BE2C (cell line): ENCODE results near the gene IRF2.

ENCODE experiments used
- DNase-seq: peaks from one replicate; pipeline ENCODE4 v3.0.0-alpha.2; 2020
- H3K27me3 ChIP-seq: fragments of 250-450 bp; sonication (Bioruptor Pico); 2 replicates; pipeline ENCODE4 v1.5.1; 2020; ENCODE audit warnings: mild to moderate bottlenecking
- H3K36me3 ChIP-seq: fragments of 250-450 bp; sonication (Bioruptor Pico); 2 replicates; pipeline ENCODE4 v1.5.1; 2020; ENCODE audit warnings: mild to moderate bottlenecking
- H3K4me1 ChIP-seq: fragments of 250-450 bp; sonication (Bioruptor Pico); 2 replicates; pipeline ENCODE4 v1.5.1; 2020
- H3K4me3 ChIP-seq: 2 replicates; pipeline ENCODE4 v1.5.1; 2011; ENCODE audit warnings: low read depth, low read length
- H3K9me3 ChIP-seq: fragments of 250-450 bp; sonication (Bioruptor Pico); 2 replicates; pipeline ENCODE4 v1.5.1; 2020
- CTCF ChIP-seq: IDR thresholded peaks from 2 replicates; pipeline ENCODE4 v1.5.1; 2012; ENCODE audit warnings: mild to moderate bottlenecking, low read depth, low read length

Gene IRF2

GRCh38 chr4:184392748-184393559 lies 81.4 kb downstream of the IRF2 start:
- Histone ChIP-seq H3K9me3 (no peaks in the 10 kb centered on the region), H3K4me1 (peaks cover 5% of the 10 kb centered on the region), H3K4me3 (no peak overlapping the region), H3K27me3 (no peaks in the 10 kb centered on the region), H3K36me3 (peaks cover 22% of the 10 kb centered on the region)
- no peak for TF ChIP-seq CTCF
- DNase-seq = no peak

DNA sequence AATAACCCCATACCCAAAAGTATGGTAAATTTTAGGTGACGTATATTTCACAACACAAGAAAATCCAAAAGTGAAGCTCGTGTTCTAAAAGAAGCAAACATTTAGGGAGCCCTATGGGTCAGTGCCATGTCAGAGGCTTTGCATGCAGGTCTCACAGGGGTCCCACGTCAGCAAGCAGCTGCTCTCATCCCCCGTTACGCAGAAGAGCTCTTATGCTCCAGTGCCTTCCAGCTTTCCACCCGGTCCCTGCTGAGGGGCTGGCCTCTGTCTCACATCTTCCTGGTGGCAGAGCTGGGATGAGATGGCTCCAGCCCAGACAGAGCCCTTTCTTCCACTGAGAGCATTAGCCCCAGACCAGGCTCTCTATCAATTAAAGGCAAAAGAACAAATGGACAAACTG lies 82.0 kb downstream of the IRF2 start:
- Histone ChIP-seq H3K9me3 (no peaks in the 10 kb centered on the region), H3K27me3 (no peaks in the 10 kb centered on the region), H3K4me3 (no peak overlapping the region), H3K4me1 (no peaks in the 10 kb centered on the region), H3K36me3 (peaks cover 18% of the 10 kb centered on the region; the same call in 1 of the 2 replicates)
- no peak for DNase-seq
- TF ChIP-seq CTCF = no peak

GRCh38 chr4:184389978-184390900 lies 84.1 kb downstream of the IRF2 start:
- no peak for DNase-seq
- Histone ChIP-seq H3K27me3 (no peaks in the 10 kb centered on the region), H3K36me3 (peaks cover 22% of the 10 kb centered on the region; the same call in 1 of the 2 replicates), H3K4me3 (no peak overlapping the region), H3K9me3 (no peaks in the 10 kb centered on the region), H3K4me1 (no peaks in the 10 kb centered on the region)
- no peak for TF ChIP-seq CTCF

GRCh38 chr4:184388106-184388505 lies 86.2 kb downstream of the IRF2 start:
- peaks cover 10% of the 10 kb centered on the region for H3K4me1 ChIP-seq
- TF ChIP-seq CTCF = no peak
- H3K4me3 ChIP-seq = no peak overlapping the region
- DNase-seq = no peak
- H3K36me3 ChIP-seq = peaks cover 22% of the 10 kb centered on the region; the same call in 1 of the 2 replicates
- H3K9me3 ChIP-seq = no peaks in the 10 kb centered on the region
- no peaks in the 10 kb centered on the region for H3K27me3 ChIP-seq

DNA sequence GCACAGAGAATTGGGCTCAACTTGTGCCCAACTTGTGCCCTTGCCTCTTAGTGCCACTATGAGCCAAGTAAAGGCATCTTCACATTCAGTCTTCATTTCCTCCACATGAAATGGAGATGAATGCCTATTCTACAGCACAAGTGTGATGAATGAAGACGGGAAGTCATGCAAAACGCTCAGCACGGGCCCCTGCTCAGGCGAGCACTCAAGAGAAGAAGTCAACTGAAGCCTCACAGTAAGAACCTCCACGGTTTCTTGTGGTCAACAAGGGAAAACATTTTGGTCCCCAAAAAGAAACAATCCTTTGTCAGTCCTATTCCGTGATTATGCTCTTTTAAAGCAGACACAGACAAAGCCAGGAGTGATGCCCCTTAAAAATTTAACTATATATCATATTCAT lies 87.0 kb downstream of the IRF2 start:
- no peak for DNase-seq
- no peak for TF ChIP-seq CTCF
- Histone ChIP-seq H3K4me3 (no peak overlapping the region), H3K9me3 (no peaks in the 10 kb centered on the region), H3K36me3 (peaks cover 22% of the 10 kb centered on the region; the same call in 1 of the 2 replicates), H3K27me3 (no peaks in the 10 kb centered on the region), H3K4me1 (peaks cover 11% of the 10 kb centered on the region)
